ENCODE data around the gene WRAP53.
A peak's percentile ranks its signal among the peaks of the same experiment; 100 is the strongest.

WRAP53 gene

GRCh38 chr17:7715936-7716886 is 27.9 kb downstream of the WRAP53 start:
- peaks cover 39% of the 10 kb centered on the region for H3K4me1 Mint-ChIP-seq
- H3K27me3 Mint-ChIP-seq (ENCODE audit: low read depth): peaks cover 66% of the 10 kb centered on the region
- H3K27ac Mint-ChIP-seq: peak overlapping the region; percentile 56 to 87 (median 84)
- H3K4me3 Mint-ChIP-seq: peak overlapping the region; percentile 89 to 94 (median 92)
- peaks cover 3% of the 10 kb centered on the region for H3K36me3 Mint-ChIP-seq (ENCODE audit: low read depth)
- no peaks in the 10 kb centered on the region for H3K9me3 Mint-ChIP-seq
- TF ChIP-seq CTCF (IDR thresholded peaks at IDR 0.05; ENCODE audit: unreplicated experiment in 3 of 3): no peak

- peaks cover 35% of the 10 kb centered on the region for H3K4me1 Mint-ChIP-seq
- peak within 1 kb of the TSS; percentile 89 to 94 (median 92) for H3K4me3 Mint-ChIP-seq
- peak within 1 kb of the TSS; percentile 56 to 87 (median 84) for H3K27ac Mint-ChIP-seq
- no peaks in the 10 kb centered on the region for H3K36me3 Mint-ChIP-seq (ENCODE audit: low read depth)
- peak; percentile 27 to 34 (median 34) for TF ChIP-seq CTCF (IDR thresholded peaks at IDR 0.05; ENCODE audit: unreplicated experiment in 3 of 3)
- no peaks in the 10 kb centered on the region for H3K9me3 Mint-ChIP-seq
- peaks cover 63% of the 10 kb centered on the region for H3K27me3 Mint-ChIP-seq (ENCODE audit: low read depth)
Measured at GRCh38 chr17:7716901-7717755, 28.9 kb downstream of the WRAP53 start, which contains the start of gene DNAH2. DNAH2 (plus strand) TSS chr17:7717744; CDS start chr17:7719735, 1,991 bp downstream.

- peak overlapping the region; percentile 89 to 94 (median 92) for H3K4me3 Mint-ChIP-seq
- TF ChIP-seq CTCF (IDR thresholded peaks at IDR 0.05; ENCODE audit: unreplicated experiment in 3 of 3): no peak
- peaks cover 28% of the 10 kb centered on the region for H3K4me1 Mint-ChIP-seq
- H3K36me3 Mint-ChIP-seq (ENCODE audit: low read depth): no peaks in the 10 kb centered on the region
- H3K27ac Mint-ChIP-seq: peak overlapping the region in 2 of 3 experiments; percentile 73 to 84
- peaks cover 56% of the 10 kb centered on the region for H3K27me3 Mint-ChIP-seq (ENCODE audit: low read depth)
- H3K9me3 Mint-ChIP-seq: no peaks in the 10 kb centered on the region
Measured at GRCh38 chr17:7717756-7718350, 29.6 kb downstream of the WRAP53 start.

- no peak overlapping the region for H3K27ac Mint-ChIP-seq
- peaks cover 51% of the 10 kb centered on the region for H3K27me3 Mint-ChIP-seq (ENCODE audit: low read depth)
- no peaks in the 10 kb centered on the region for H3K9me3 Mint-ChIP-seq
- H3K36me3 Mint-ChIP-seq (ENCODE audit: low read depth): no peaks in the 10 kb centered on the region
- TF ChIP-seq CTCF (IDR thresholded peaks at IDR 0.05; ENCODE audit: unreplicated experiment in 3 of 3): no peak
- peaks cover 26% of the 10 kb centered on the region for H3K4me1 Mint-ChIP-seq
- H3K4me3 Mint-ChIP-seq: peak overlapping the region in 2 of 3 experiments; percentile 7 to 27
Measured at GRCh38 chr17:7719661-7720060, 31.4 kb downstream of the WRAP53 start.

GRCh38 chr17:7720125-7720524 is 31.8 kb downstream of the WRAP53 start:
- Mint-ChIP-seq H3K9me3 (no peaks in the 10 kb centered on the region), H3K27ac (no peak overlapping the region), H3K4me3 (peak overlapping the region; percentile 7 to 27 (median 24)), H3K27me3 (ENCODE audit: low read depth) (peaks cover 51% of the 10 kb centered on the region), H3K36me3 (ENCODE audit: low read depth) (no peaks in the 10 kb centered on the region), H3K4me1 (peaks cover 26% of the 10 kb centered on the region)
- TF ChIP-seq CTCF (IDR thresholded peaks at IDR 0.05; ENCODE audit: unreplicated experiment in 3 of 3): no peak
